Amygdala (tissue), 56 donors: ENCODE data around the gene CD82.
"Not testable (repeated sequence)": the region's sequence is repeated elsewhere in the genome, so short reads cannot be mapped to it uniquely, and the experiment has no call there.

ENCODE experiments used
- DNase-seq, 56 donors: peaks; one replicate each; lab custom pipeline; 2025; lab: John Stamatoyannopoulos, UW

The CD82 gene

GRCh38 chr11:44652901-44653644, 87.6 kb downstream of the CD82 start:
- DNase-seq: no peak

- no peak for DNase-seq
Measured at GRCh38 chr11:44654057-44654456, 88.6 kb downstream of the CD82 start.

GRCh38 chr11:44654596-44654995, 89.1 kb downstream of the CD82 start:
- no peak for DNase-seq

GRCh38 chr11:44657836-44658505, 92.5 kb downstream of the CD82 start:
- DNase-seq: no peak

GRCh38 chr11:44658506-44658850, 93.0 kb downstream of the CD82 start:
- DNase-seq: no peak

GRCh38 chr11:44659641-44660040, 94.2 kb downstream of the CD82 start:
- DNase-seq: peak in 6 of 56 donors; percentile 4 to 24 (median 15)

- DNase-seq: not testable (repeated sequence)
Measured at GRCh38 chr11:44660535-44660934, 95.1 kb downstream of the CD82 start.

- no peak for DNase-seq
Measured at GRCh38 chr11:44661311-44661717, 95.9 kb downstream of the CD82 start.
